Subcutaneous abdominal adipose tissue (tissue), 5 donors: ENCODE data around the gene ZNF444.
"Not testable (repeated sequence)": the region's sequence is repeated elsewhere in the genome, so short reads cannot be mapped to it uniquely, and the experiment has no call there.

Experiments used
- H3K27ac ChIP-seq: one replicate; pipeline ENCODE4 v1.7.0; 2013; ENCODE audit warnings: low read depth, mild to moderate bottlenecking, inconsistent platforms, low read length, moderate library complexity
- H3K27me3 ChIP-seq, 5 donors: one replicate each; pipeline ENCODE4 v1.7.0; 2013; ENCODE audit warnings: low read length in 5 of 5, inconsistent platforms in 1 of 5; ENCODE audit not compliant: control insufficient read depth in 5 of 5, insufficient read depth in 4 of 5
- H3K36me3 ChIP-seq, 5 donors: one replicate each; pipeline ENCODE4 v1.7.0; 2013; ENCODE audit warnings: low read length in 5 of 5; ENCODE audit not compliant: control insufficient read depth in 5 of 5, insufficient read depth in 5 of 5
- H3K4me1 ChIP-seq, 5 donors: one replicate each; pipeline ENCODE4 v1.7.0; 2013; ENCODE audit warnings: low read length in 5 of 5, mild to moderate bottlenecking in 3 of 5, moderate library complexity in 1 of 5; ENCODE audit not compliant: control insufficient read depth in 5 of 5, insufficient read depth in 5 of 5
- H3K4me3 ChIP-seq, 5 donors: one replicate each; pipeline ENCODE4 v1.7.0; 2013; ENCODE audit warnings: low read length in 5 of 5, low read depth in 1 of 5
- H3K9ac ChIP-seq, 5 donors: one replicate each; pipeline ENCODE4 v1.7.0; 2013; ENCODE audit warnings: low read length in 5 of 5, mild to moderate bottlenecking in 4 of 5, moderate library complexity in 3 of 5
- H3K9me3 ChIP-seq, 5 donors: one replicate each; pipeline ENCODE4 v1.7.0; 2013; ENCODE audit warnings: low read length in 5 of 5; ENCODE audit not compliant: control insufficient read depth in 5 of 5
- donor health status: healthy.
- donor health status: healthy.
- donor health status: healthy.
- donor health status: healthy.
- donor health status: healthy.

ZNF444 gene

DNA sequence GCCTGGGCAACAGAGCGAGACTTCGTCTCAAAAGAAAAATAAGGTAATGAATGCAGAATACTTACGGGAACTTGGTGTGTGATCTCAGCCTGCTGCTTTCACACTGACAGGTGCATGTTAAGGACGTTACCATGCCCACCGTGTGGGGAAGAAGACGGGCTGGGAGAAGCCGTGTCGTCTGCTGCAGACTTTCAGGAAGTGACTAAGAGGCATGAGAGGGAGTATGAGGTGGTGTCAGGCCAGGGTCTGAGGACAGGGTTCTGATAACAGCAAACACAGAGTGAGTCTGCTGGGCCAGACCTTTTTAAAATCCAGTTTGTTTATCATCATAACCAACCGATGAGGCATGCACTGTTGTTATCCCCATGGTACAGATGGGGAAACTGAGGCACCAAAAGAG lies 21.2 kb downstream of the ZNF444 start:
- Histone ChIP-seq H3K9me3 (no peaks in the 10 kb centered on the region), H3K9ac (no peak overlapping the region), H3K27ac (no peak overlapping the region), H3K4me3 (no peak overlapping the region), H3K27me3 (no peaks in the 10 kb centered on the region), H3K36me3 (peaks cover 0 to 30% (median 28%) of the 10 kb centered on the region in 5 donors), H3K4me1 (peaks cover 0 to 3% (median 0%) of the 10 kb centered on the region in 5 donors)

- Histone ChIP-seq H3K27me3 (no peaks in the 10 kb centered on the region), H3K9ac (no peak overlapping the region), H3K36me3 (peaks cover 0 to 30% (median 28%) of the 10 kb centered on the region in 5 donors), H3K9me3 (no peaks in the 10 kb centered on the region), H3K4me3 (no peak overlapping the region), H3K4me1 (no peaks in the 10 kb centered on the region), H3K27ac (no peak overlapping the region)
Observed at GRCh38 chr19:56163097-56163496, 22.0 kb downstream of the ZNF444 start.

DNA sequence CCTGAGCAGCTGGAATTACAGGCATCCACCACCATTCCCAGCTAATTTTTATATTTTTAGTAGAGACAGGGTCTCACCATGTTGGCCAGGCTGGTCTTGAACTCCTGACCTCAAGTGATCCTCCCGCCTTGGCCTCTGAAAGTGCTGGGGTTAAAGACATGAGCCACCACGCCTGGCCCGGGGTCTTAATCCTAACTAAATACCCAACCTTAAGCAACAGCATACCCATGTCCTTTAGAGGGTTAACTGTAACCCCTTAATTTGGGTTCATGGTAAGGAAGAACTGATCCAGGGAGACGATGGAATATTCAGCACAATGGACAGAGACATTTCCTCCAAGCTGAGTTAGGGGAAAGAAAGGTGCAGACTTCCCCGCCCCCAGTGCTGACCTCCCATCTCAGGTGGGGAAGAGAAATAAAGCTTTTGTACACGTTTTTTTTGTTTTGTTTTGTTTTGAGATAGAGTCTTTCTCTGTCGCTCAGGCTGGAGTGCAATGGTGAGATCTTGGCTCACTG lies 26.0 kb downstream of the ZNF444 start:
- no peaks in the 10 kb centered on the region for H3K9me3 ChIP-seq
- no peak overlapping the region for H3K9ac ChIP-seq
- no peaks in the 10 kb centered on the region for H3K36me3 ChIP-seq

DNA sequence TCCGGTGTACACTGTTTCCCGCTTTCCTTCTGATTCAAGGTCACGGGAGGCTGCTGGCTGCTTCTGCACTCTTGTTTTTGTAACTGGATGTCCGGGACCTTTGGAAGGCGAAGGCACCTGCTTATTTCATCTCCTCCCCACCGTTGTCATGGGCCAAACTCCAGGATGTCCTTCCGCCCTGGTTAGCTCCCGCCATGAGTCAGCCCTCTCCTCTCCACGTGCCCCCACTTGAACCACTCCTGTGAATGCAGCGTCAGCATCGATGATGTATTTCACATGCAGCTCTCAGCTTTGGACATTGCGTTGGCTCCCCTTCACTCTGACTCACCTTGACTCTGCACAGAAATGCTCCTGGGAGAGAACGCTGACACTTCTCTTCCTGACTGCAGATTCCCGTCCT lies 29.2 kb downstream of the ZNF444 start:
- no peaks in the 10 kb centered on the region for H3K36me3 ChIP-seq
- H3K4me1 ChIP-seq: peaks cover 3 to 10% (median 4%) of the 10 kb centered on the region in 5 donors
- H3K27ac ChIP-seq: no peak overlapping the region
- no peak overlapping the region for H3K4me3 ChIP-seq
- no peak overlapping the region for H3K9ac ChIP-seq
- H3K27me3 ChIP-seq: peaks cover 10 to 16% (median 11%) of the 10 kb centered on the region in 5 donors
- no peaks in the 10 kb centered on the region for H3K9me3 ChIP-seq

More for the DNA sequence above, 26.0 kb downstream of the ZNF444 start:
- H3K4me1 ChIP-seq: peaks cover 3 to 10% (median 4%) of the 10 kb centered on the region in 5 donors
- H3K27ac ChIP-seq: no peak overlapping the region
- H3K27me3 ChIP-seq: no peaks in the 10 kb centered on the region
- H3K4me3 ChIP-seq: no peak overlapping the region

- Histone ChIP-seq H3K27me3 (peaks cover 22 to 31% (median 24%) of the 10 kb centered on the region in 5 donors), H3K9me3 (no peaks in the 10 kb centered on the region), H3K27ac (no peak overlapping the region), H3K36me3 (no peaks in the 10 kb centered on the region), H3K4me3 (no peak overlapping the region), H3K9ac (no peak overlapping the region), H3K4me1 (peaks cover 3 to 10% (median 4%) of the 10 kb centered on the region in 5 donors)
Observed at GRCh38 chr19:56174086-56174485, 33.0 kb downstream of the ZNF444 start.

GRCh38 chr19:56174550-56174949 lies 33.5 kb downstream of the ZNF444 start:
- Histone ChIP-seq H3K9ac (no peak overlapping the region), H3K27ac (no peak overlapping the region), H3K4me1 (peaks cover 3 to 10% (median 4%) of the 10 kb centered on the region in 5 donors), H3K4me3 (no peak overlapping the region), H3K36me3 (no peaks in the 10 kb centered on the region), H3K9me3 (no peaks in the 10 kb centered on the region), H3K27me3 (peaks cover 22 to 31% (median 24%) of the 10 kb centered on the region in 5 donors)

- not testable (repeated sequence) for H3K36me3 ChIP-seq, H3K4me3 ChIP-seq, H3K4me1 ChIP-seq, H3K9ac ChIP-seq, H3K9me3 ChIP-seq, H3K27ac ChIP-seq
- H3K27me3 ChIP-seq: peaks cover 22 to 31% (median 24%) of the 10 kb centered on the region in 5 donors
Observed at GRCh38 chr19:56175861-56176307, 34.8 kb downstream of the ZNF444 start, which contains the start of gene GALP. Gene GALP, plus strand, starts transcription at chr19:56176008. Its CDS starts 1,101 bp downstream, at chr19:56177109.

DNA sequence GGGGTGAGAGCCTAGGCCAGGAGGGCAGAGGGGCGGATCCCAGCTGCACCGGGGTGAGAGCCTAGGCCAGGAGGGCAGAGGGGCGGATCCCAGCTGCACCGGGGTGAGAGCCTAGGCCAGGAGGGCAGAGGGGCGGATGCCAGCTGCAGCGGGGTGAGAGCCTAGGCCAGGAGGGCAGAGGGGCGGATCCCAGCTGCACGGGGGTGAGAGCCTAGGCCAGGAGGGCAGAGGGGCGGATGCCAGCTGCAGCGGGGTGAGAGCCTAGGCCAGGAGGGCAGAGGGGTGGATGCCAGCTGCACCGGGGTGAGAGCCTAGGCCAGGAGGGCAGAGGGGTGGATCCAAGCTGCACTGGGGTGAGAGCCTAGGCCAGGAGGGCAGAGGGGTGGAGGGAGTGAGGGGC lies 35.2 kb downstream of the ZNF444 start:
- H3K9me3 ChIP-seq, H3K4me3 ChIP-seq, H3K9ac ChIP-seq, H3K27ac ChIP-seq, H3K36me3 ChIP-seq, H3K4me1 ChIP-seq: not testable (repeated sequence)
- peaks cover 22 to 31% (median 24%) of the 10 kb centered on the region in 5 donors for H3K27me3 ChIP-seq

GRCh38 chr19:56176881-56177280 lies 35.8 kb downstream of the ZNF444 start:
- Histone ChIP-seq H3K9ac (no peak overlapping the region), H3K4me1 (peaks cover 0 to under 1% (median under 1%) of the 10 kb centered on the region in 5 donors), H3K36me3 (no peaks in the 10 kb centered on the region), H3K27me3 (peaks cover 22 to 31% (median 24%) of the 10 kb centered on the region in 5 donors), H3K4me3 (no peak overlapping the region), H3K27ac (no peak overlapping the region), H3K9me3 (no peaks in the 10 kb centered on the region)

DNA sequence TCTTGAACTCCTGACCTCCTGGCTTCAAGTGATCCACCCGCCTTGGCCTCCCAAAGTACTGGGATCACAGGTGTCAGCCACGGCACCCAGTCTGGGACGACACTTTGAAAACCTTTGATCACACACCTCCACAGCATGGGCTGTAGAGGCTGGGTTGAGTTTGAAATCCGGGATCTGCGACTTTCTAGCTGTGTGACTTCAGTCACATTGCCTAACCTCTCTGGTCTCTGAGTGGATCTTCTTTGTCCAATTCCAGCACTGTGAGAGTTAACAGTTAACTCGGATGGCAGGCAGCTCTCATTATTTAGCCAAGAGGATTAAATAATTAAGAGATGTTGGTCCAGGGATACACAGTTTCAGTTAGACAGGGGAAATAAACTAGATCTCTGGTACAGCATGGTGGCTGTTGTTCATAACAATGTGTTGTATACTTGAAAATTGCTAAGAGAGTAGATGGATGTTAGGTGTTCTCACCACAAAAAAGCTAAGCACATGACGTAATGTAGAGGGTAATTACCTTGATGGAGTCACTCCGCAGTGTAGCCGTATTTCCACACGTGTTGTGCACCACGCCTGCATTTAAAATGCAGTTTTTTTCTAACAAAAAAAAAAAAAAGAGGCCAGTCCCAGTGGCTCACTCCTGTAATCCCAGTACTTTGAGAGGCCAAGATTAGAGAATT lies 36.6 kb downstream of the ZNF444 start:
- Histone ChIP-seq H3K9ac (no peak overlapping the region), H3K9me3 (no peaks in the 10 kb centered on the region), H3K36me3 (no peaks in the 10 kb centered on the region), H3K27me3 (peaks cover 24 to 31% (median 25%) of the 10 kb centered on the region in 5 donors), H3K4me3 (no peak overlapping the region), H3K27ac (no peak overlapping the region), H3K4me1 (no peaks in the 10 kb centered on the region)
